WTC11 (cell line): ENCODE data around the gene GPC5.

Source experiments
- CBFB ChIP-seq: sonication (generic); formaldehyde crosslinking; IDR thresholded peaks from 2 replicates; pipeline ENCODE4 v1.8.1; 2022; ENCODE audit warnings: mild to moderate bottlenecking, low read depth, missing genetic modification reagents
- CTCF ChIP-seq: fragments of 200-600 bp; IDR thresholded peaks from 2 replicates; pipeline ENCODE4 v1.8.0; 2022; ENCODE audit warnings: antibody characterized with exemption
- E2F1 ChIP-seq: sonication (generic); formaldehyde crosslinking; IDR thresholded peaks from 2 replicates; pipeline ENCODE4 v1.8.0; 2022; ENCODE audit warnings: mild to moderate bottlenecking, missing genetic modification reagents
- ELF4 ChIP-seq: sonication (generic); formaldehyde crosslinking; IDR thresholded peaks from 2 replicates; pipeline ENCODE4 v1.8.1; 2022; ENCODE audit warnings: low read depth, mild to moderate bottlenecking, moderate library complexity, missing genetic modification reagents
- HMGA2 ChIP-seq: fragments of 250-450 bp; sonication (Bioruptor Pico); IDR thresholded peaks from 2 replicates; pipeline ENCODE4 v1.4.0; 2021; ENCODE audit warnings: mild to moderate bottlenecking, moderate library complexity
- NR2C2 ChIP-seq: sonication (generic); formaldehyde crosslinking; IDR thresholded peaks from 2 replicates; pipeline ENCODE4 v1.8.0; 2022; ENCODE audit warnings: mild to moderate bottlenecking, missing genetic modification reagents
- SP1 ChIP-seq: sonication (generic); formaldehyde crosslinking; conservative IDR thresholded peaks from 2 replicates; pipeline ENCODE4 v1.8.1; 2022; ENCODE audit warnings: missing genetic modification reagents
- STAT6 ChIP-seq: sonication (generic); formaldehyde crosslinking; conservative IDR thresholded peaks from 2 replicates; pipeline ENCODE4 v1.8.1; 2023; ENCODE audit warnings: mild to moderate bottlenecking, low read depth, missing genetic modification reagents, moderate library complexity
- ZNF396 ChIP-seq: fragments of 250-450 bp; sonication (Bioruptor Pico); IDR thresholded peaks from 2 replicates; pipeline ENCODE4 v1.8.0; 2021; ENCODE audit warnings: mild to moderate bottlenecking, moderate library complexity, borderline replicate concordance
- TF ChIP-seq, protein P1 (sequence below): sonication (generic); formaldehyde crosslinking; IDR thresholded peaks from 2 replicates; pipeline ENCODE4 v1.8.0; 2022; ENCODE audit warnings: missing genetic modification reagents
- TF ChIP-seq, protein P2 (sequence below): sonication (generic); formaldehyde crosslinking; IDR thresholded peaks from 2 replicates; pipeline ENCODE4 v1.8.0; 2022; ENCODE audit warnings: mild to moderate bottlenecking, missing genetic modification reagents

DNA sequence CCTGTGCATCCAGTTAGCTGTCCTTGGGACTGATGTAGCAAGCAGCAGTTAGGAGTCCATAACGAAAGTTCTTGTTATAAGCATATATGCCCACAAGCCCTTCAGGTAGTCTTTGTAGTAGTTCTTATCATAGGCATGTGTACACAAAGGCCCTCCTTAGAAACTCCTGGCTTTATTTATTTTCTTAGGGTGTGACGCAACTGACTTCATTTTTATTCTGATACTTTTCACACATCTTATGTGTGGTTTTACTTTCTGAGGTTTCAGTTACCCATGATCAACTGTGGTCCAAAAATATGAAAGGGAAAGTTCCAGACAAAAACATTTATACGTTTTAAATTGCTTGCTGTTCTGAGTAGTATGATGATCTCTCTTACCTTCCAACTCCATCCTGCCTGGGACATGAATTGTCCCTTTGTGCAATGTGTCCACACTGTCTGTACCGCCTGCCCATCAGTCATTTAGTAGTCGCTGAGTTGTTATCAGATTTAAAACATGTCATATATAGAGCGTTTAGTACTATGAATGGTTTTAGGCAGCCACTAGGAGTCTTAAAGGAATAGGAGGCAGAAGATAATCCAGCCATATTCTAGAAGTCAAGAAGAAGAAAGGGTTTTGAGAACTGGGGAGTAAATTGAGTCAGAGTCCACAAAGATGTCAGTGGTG, 19.4 kb downstream of the GPC5 start:
- TF ChIP-seq CTCF (no peak), CBFB (no peak), STAT6 (CRISPR knock-in tag) (no peak), ZNF396 (CRISPR knock-in tag) (no peak), E2F1 (no peak), NR2C2 (CRISPR knock-in tag) (no peak), HMGA2 (CRISPR knock-in tag) (no peak), ELF4 (CRISPR knock-in tag) (no peak), SP1 (CRISPR knock-in tag) (no peak)
- TF ChIP-seq, protein P1, sequence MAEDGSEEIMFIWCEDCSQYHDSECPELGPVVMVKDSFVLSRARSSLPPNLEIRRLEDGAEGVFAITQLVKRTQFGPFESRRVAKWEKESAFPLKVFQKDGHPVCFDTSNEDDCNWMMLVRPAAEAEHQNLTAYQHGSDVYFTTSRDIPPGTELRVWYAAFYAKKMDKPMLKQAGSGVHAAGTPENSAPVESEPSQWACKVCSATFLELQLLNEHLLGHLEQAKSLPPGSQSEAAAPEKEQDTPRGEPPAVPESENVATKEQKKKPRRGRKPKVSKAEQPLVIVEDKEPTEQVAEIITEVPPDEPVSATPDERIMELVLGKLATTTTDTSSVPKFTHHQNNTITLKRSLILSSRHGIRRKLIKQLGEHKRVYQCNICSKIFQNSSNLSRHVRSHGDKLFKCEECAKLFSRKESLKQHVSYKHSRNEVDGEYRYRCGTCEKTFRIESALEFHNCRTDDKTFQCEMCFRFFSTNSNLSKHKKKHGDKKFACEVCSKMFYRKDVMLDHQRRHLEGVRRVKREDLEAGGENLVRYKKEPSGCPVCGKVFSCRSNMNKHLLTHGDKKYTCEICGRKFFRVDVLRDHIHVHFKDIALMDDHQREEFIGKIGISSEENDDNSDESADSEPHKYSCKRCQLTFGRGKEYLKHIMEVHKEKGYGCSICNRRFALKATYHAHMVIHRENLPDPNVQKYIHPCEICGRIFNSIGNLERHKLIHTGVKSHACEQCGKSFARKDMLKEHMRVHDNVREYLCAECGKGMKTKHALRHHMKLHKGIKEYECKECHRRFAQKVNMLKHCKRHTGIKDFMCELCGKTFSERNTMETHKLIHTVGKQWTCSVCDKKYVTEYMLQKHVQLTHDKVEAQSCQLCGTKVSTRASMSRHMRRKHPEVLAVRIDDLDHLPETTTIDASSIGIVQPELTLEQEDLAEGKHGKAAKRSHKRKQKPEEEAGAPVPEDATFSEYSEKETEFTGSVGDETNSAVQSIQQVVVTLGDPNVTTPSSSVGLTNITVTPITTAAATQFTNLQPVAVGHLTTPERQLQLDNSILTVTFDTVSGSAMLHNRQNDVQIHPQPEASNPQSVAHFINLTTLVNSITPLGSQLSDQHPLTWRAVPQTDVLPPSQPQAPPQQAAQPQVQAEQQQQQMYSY = no peak
- TF ChIP-seq, protein P2, sequence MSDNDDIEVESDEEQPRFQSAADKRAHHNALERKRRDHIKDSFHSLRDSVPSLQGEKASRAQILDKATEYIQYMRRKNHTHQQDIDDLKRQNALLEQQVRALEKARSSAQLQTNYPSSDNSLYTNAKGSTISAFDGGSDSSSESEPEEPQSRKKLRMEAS (CRISPR knock-in tag) = no peak
